ENCODE data around the gene TNS3. TPM values are rescaled to one million over a fixed set of nuclear protein-coding genes. Genes with fewer than 3 reads are reported as not detected.

The TNS3 gene
- polyA plus RNA-seq, 3 donors: 5.2 to 30.3 (median 7.9) TPM

GRCh38 chr7:47236480-47237129, 345.3 kb downstream of the TNS3 start:
- Histone ChIP-seq H3K36me3 (replicated peaks in 1 of 2; ENCODE audit: control insufficient read depth in 1 of 2, insufficient read depth in 2 of 2, low read length in 2 of 2) (no peaks in the 10 kb centered on the region), H3K9ac (ENCODE audit: insufficient read depth, low read length, poor library complexity, severe bottlenecking) (no peak overlapping the region), H3K4me3 (replicated peaks in 1 of 3; ENCODE audit: low read depth in 2 of 3, low read length in 3 of 3) (no peak overlapping the region), H3K9me3 (replicated peaks in 1 of 2; ENCODE audit: control insufficient read depth in 1 of 2, insufficient read depth in 1 of 2, low read length in 2 of 2) (no peaks in the 10 kb centered on the region), H3K27me3 (ENCODE audit: control insufficient read depth in 2 of 2, insufficient read depth in 2 of 2, low read length in 2 of 2) (no peaks in the 10 kb centered on the region), H3K79me2 (ENCODE audit: insufficient read depth, low read length) (no peaks in the 10 kb centered on the region), H2AFZ (ENCODE audit: insufficient read depth, low read depth, low read length, poor library complexity, severe bottlenecking) (no peak overlapping the region), H3K4me2 (replicated peaks; ENCODE audit: extremely low read depth, low read length, poor library complexity, severe bottlenecking) (no peak overlapping the region), H4K20me1 (ENCODE audit: insufficient read depth, low read length) (no peaks in the 10 kb centered on the region), H3K4me1 (ENCODE audit: control insufficient read depth in 1 of 2, insufficient read depth in 2 of 2, low read length in 2 of 2) (no peaks in the 10 kb centered on the region), H3K27ac (ENCODE audit: low read depth in 1 of 2, low read length in 2 of 2) (no peak overlapping the region)
- H3K27ac Mint-ChIP-seq: no peak overlapping the region
- no peaks in the 10 kb centered on the region for H3K36me3 Mint-ChIP-seq
- WGBS (ENCODE audit: insufficient coverage): 87% methylated on average over 2 of the region's 3 CpGs
- H3K4me1 Mint-ChIP-seq: no peaks in the 10 kb centered on the region
- DNase-seq: no peak
- no peak overlapping the region for H3K4me3 Mint-ChIP-seq
- H3K9me3 Mint-ChIP-seq: peaks cover 0 to 3% (median 0%) of the 10 kb centered on the region in 7 donors
- no peak for TF ChIP-seq CTCF (IDR thresholded peaks at IDR 0.05)
- H3K27me3 Mint-ChIP-seq (ENCODE audit: low read depth in 3 of 3): peaks cover 0 to 2% (median 0%) of the 10 kb centered on the region in 3 donors
- intact Hi-C loops (cut with micrococcal nuclease): no loop called here

GRCh38 chr7:47233996-47234395, 347.9 kb downstream of the TNS3 start:
- Mint-ChIP-seq H3K27ac (no peak overlapping the region), H3K9me3 (peaks cover 0 to under 1% (median 0%) of the 10 kb centered on the region in 7 donors), H3K4me3 (no peak overlapping the region), H3K4me1 (no peaks in the 10 kb centered on the region), H3K36me3 (no peaks in the 10 kb centered on the region), H3K27me3 (ENCODE audit: low read depth in 3 of 3) (peaks cover 0 to under 1% (median 0%) of the 10 kb centered on the region in 3 donors)
- no peaks in the 10 kb centered on the region for H4K20me1 ChIP-seq (ENCODE audit: insufficient read depth, low read length)
- intact Hi-C loops (cut with micrococcal nuclease): no loop called here
- H3K27ac ChIP-seq (ENCODE audit: low read depth in 1 of 2, low read length in 2 of 2): no peak overlapping the region
- H3K4me3 ChIP-seq (replicated peaks in 1 of 3; ENCODE audit: low read depth in 2 of 3, low read length in 3 of 3): no peak overlapping the region
- no CpG with 5 or more reads among the region's 1 CpG for WGBS (ENCODE audit: insufficient coverage)
- no peak for DNase-seq
- no peak overlapping the region for H2AFZ ChIP-seq (ENCODE audit: insufficient read depth, low read depth, low read length, poor library complexity, severe bottlenecking)
- H3K4me2 ChIP-seq (replicated peaks; ENCODE audit: extremely low read depth, low read length, poor library complexity, severe bottlenecking): no peak overlapping the region
- no peak for TF ChIP-seq CTCF (IDR thresholded peaks at IDR 0.05)
- H3K36me3 ChIP-seq (replicated peaks in 1 of 2; ENCODE audit: control insufficient read depth in 1 of 2, insufficient read depth in 2 of 2, low read length in 2 of 2): no peaks in the 10 kb centered on the region
- H3K4me1 ChIP-seq (ENCODE audit: control insufficient read depth in 1 of 2, insufficient read depth in 2 of 2, low read length in 2 of 2): no peaks in the 10 kb centered on the region
- H3K27me3 ChIP-seq (ENCODE audit: control insufficient read depth in 2 of 2, insufficient read depth in 2 of 2, low read length in 2 of 2): no peaks in the 10 kb centered on the region
- H3K9ac ChIP-seq (ENCODE audit: insufficient read depth, low read length, poor library complexity, severe bottlenecking): no peak overlapping the region
- H3K79me2 ChIP-seq (ENCODE audit: insufficient read depth, low read length): no peaks in the 10 kb centered on the region
- no peaks in the 10 kb centered on the region for H3K9me3 ChIP-seq (replicated peaks in 1 of 2; ENCODE audit: control insufficient read depth in 1 of 2, insufficient read depth in 1 of 2, low read length in 2 of 2)

Measured in CD14-positive monocyte (primary cell).